HepG2 (cell line): Measurements from ENCODE around the gene MPZ. TPM values are rescaled to one million over a fixed set of nuclear protein-coding genes. Genes with fewer than 3 reads are reported as not detected.
A peak's percentile ranks its signal among the peaks of the same experiment; 100 is the strongest.

Experiments used
- ARNTL ChIP-seq: sonication (generic); formaldehyde crosslinking; IDR thresholded peaks from 2 replicates; pipeline ENCODE4 v1.4.0; 2020; ENCODE audit warnings: mild to moderate bottlenecking, missing genetic modification reagents
- CBX1 ChIP-seq: IDR thresholded peaks from one replicate; pipeline ENCODE4 v1.6.1; 2016; ENCODE audit warnings: antibody characterized with exemption, low read depth
- JUND ChIP-seq: sonication (generic); formaldehyde crosslinking; IDR thresholded peaks from 2 replicates; pipeline ENCODE4 v1.8.0; 2022; ENCODE audit warnings: mild to moderate bottlenecking, missing genetic modification reagents
- KDM1A ChIP-seq: IDR thresholded peaks from 2 replicates; pipeline ENCODE4 v1.6.1; 2016; ENCODE audit warnings: missing compliant biosample characterization
- MZF1 ChIP-seq: sonication (generic); formaldehyde crosslinking; IDR thresholded peaks from 2 replicates; pipeline ENCODE4 v1.8.1; 2023; ENCODE audit warnings: mild to moderate bottlenecking, missing genetic modification reagents, borderline replicate concordance
- NFE2 ChIP-seq: sonication (generic); formaldehyde crosslinking; IDR thresholded peaks from 2 replicates; pipeline ENCODE4 v1.4.0; 2020; ENCODE audit warnings: missing genetic modification reagents
- NFE2L2 ChIP-seq: fragments of 150-350 bp; IDR thresholded peaks from 2 replicates; pipeline ENCODE4 v1.6.1; 2014; ENCODE audit warnings: low read length
- RAD21 ChIP-seq: fragments of 450-650 bp; formaldehyde crosslinking; IDR thresholded peaks from 2 replicates; pipeline ENCODE4 v1.5.0; 2020; ENCODE audit warnings: mild to moderate bottlenecking
- SIX1 ChIP-seq: sonication (generic); formaldehyde crosslinking; IDR thresholded peaks from 2 replicates; pipeline ENCODE4 v1.4.0; 2020; ENCODE audit warnings: missing genetic modification reagents, borderline replicate concordance
- SMAD1 ChIP-seq: sonication (generic); formaldehyde crosslinking; IDR thresholded peaks from 2 replicates; pipeline ENCODE4 v1.4.0; 2020; ENCODE audit warnings: missing genetic modification reagents, low read depth, mild to moderate bottlenecking, borderline replicate concordance
- TOE1 ChIP-seq: sonication (generic); formaldehyde crosslinking; IDR thresholded peaks from 2 replicates; pipeline ENCODE4 v1.4.0; 2020; ENCODE audit warnings: mild to moderate bottlenecking, missing genetic modification reagents
- XBP1 ChIP-seq: sonication (generic); formaldehyde crosslinking; IDR thresholded peaks from 2 replicates; pipeline ENCODE4 v1.5.0; 2020; ENCODE audit warnings: missing genetic modification reagents
- ZBTB42 ChIP-seq: sonication (generic); formaldehyde crosslinking; IDR thresholded peaks from 2 replicates; pipeline ENCODE4 v1.5.0; 2020; ENCODE audit warnings: mild to moderate bottlenecking, missing genetic modification reagents
- ZNF180 ChIP-seq: sonication (generic); formaldehyde crosslinking; IDR thresholded peaks from 2 replicates; pipeline ENCODE4 v1.4.0; 2020; ENCODE audit warnings: low read depth, missing genetic modification reagents, borderline replicate concordance
- ZNF20 ChIP-seq: sonication (generic); formaldehyde crosslinking; IDR thresholded peaks from 2 replicates; pipeline ENCODE4 v1.4.0; 2020; ENCODE audit warnings: mild to moderate bottlenecking, moderate library complexity, missing genetic modification reagents
- ZNF317 ChIP-seq: sonication (generic); formaldehyde crosslinking; IDR thresholded peaks from 2 replicates; pipeline ENCODE4 v1.5.0; 2020; ENCODE audit warnings: mild to moderate bottlenecking, missing genetic modification reagents
- ZNF333 ChIP-seq: sonication (generic); formaldehyde crosslinking; IDR thresholded peaks from 2 replicates; pipeline ENCODE4 v1.4.0; 2020; ENCODE audit warnings: mild to moderate bottlenecking, missing genetic modification reagents, borderline replicate concordance
- ZNF788 ChIP-seq: sonication (generic); formaldehyde crosslinking; IDR thresholded peaks from 2 replicates; pipeline ENCODE4 v1.5.0; 2020; ENCODE audit warnings: mild to moderate bottlenecking, missing genetic modification reagents, borderline replicate concordance
- ZNF841 ChIP-seq: sonication (generic); formaldehyde crosslinking; IDR thresholded peaks from 2 replicates; pipeline ENCODE4 v1.8.1; 2023; ENCODE audit warnings: missing genetic modification reagents, borderline replicate concordance
- ZNF879 ChIP-seq: sonication (generic); formaldehyde crosslinking; IDR thresholded peaks from 2 replicates; pipeline ENCODE4 v1.8.1; 2023; ENCODE audit warnings: missing genetic modification reagents
- polyA plus RNA-seq, 8 experiments: library from polyadenylated mRNA; depleted of rRNA in 3 of 8; stranded (reverse) in 7 of 8; unstranded in 1 of 8; fragments of >200 nt; fragmentation: Illumina TruSeq in 4 of 8; extraction: Trizol in 4 of 8; gene quantifications; 2 replicates each; pipeline versions ENCODE4 v1.2.1 to v1.2.3, GENCODE V29; 2011 to 2016; ENCODE audit warnings: low read depth in 4 of 8, missing spikeins in 1 of 8, mixed read lengths in 1 of 8; ENCODE audit not compliant: insufficient read depth in 1 of 8
- total RNA-seq, 5 experiments: library from RNA; depleted of rRNA; stranded (reverse); fragments of >200 nt; fragmentation: Illumina TruSeq; extraction: Trizol; gene quantifications; 2 replicates each; pipeline ENCODE4 v1.2.3, GENCODE V29; 2016; ENCODE audit warnings: low read depth in 1 of 5
- TF ChIP-seq, protein P1 (sequence below), 2 experiments: sonication (generic) in 1 of 2; formaldehyde crosslinking in 1 of 2; IDR thresholded peaks; 2 replicates each; pipeline versions ENCODE4 v1.5.1 to v1.6.1; 2011 to 2020; ENCODE audit warnings: borderline replicate concordance in 1 of 2, low read depth in 1 of 2, low read length in 1 of 2, mild to moderate bottlenecking in 1 of 2, missing genetic modification reagents in 1 of 2, moderate library complexity in 1 of 2
- TF ChIP-seq, protein P2 (sequence below): IDR thresholded peaks from 2 replicates; pipeline ENCODE4 v1.6.1; 2018; ENCODE audit warnings: missing genetic modification reagents
- TF ChIP-seq, protein P3 (sequence below): sonication (generic); formaldehyde crosslinking; IDR thresholded peaks from 2 replicates; pipeline ENCODE4 v1.5.0; 2020; ENCODE audit warnings: missing genetic modification reagents
- TF ChIP-seq, protein P4 (sequence below): IDR thresholded peaks from 2 replicates; pipeline ENCODE4 v1.6.1; 2016; ENCODE audit warnings: low read depth, borderline replicate concordance
- TF ChIP-seq, protein P5 (sequence below): sonication (generic); formaldehyde crosslinking; IDR thresholded peaks from 2 replicates; pipeline ENCODE4 v1.8.0; 2022; ENCODE audit warnings: missing genetic modification reagents, low read depth, mild to moderate bottlenecking, borderline replicate concordance

The MPZ gene
- total and polyA plus RNA-seq, 2 of the 13 experiments (the other 11 are each of a cell fraction or from before 2014, with no cell fraction given): 18.3 to 24.6 TPM

DNA sequence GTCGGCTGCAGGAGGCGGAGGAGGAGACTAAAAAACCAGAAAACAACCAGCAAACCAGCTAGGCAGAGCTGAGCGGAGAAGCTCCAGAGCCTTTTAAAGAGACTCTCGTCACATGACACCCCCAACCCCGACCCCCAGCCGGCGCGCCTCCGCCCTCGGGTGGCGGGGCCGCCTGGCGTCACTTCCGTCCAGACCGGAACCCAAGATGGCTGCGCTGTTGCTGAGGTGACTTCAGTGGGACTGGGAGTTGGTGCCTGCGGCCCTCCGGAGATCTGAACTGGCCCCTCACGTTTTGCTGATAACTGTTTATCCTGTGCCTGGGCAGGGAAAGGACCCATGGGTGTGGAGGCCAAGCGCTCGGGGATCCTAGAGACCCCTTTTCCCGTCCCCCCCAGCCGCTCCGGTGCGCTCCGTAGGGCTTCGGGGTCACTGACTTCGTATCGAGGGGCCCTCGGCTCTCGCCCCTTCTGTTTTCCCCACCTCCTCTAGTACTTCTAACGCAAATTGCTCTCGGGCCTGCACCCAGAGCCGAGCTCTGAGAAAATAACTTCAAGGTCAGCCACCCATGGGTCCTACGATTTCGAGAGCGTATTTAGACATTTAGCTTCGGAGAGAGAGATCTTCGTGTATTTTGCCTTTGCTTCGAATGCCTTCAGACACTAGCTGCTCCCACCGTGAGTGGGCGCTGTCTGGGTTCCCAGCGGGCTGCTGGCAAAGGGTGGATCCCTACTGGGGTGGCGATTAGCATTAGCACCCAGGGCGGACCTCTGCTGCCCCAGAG lies 4.6 kb upstream of the MPZ start, which contains the start of gene SDHC (continued):
- TF ChIP-seq, protein P1, sequence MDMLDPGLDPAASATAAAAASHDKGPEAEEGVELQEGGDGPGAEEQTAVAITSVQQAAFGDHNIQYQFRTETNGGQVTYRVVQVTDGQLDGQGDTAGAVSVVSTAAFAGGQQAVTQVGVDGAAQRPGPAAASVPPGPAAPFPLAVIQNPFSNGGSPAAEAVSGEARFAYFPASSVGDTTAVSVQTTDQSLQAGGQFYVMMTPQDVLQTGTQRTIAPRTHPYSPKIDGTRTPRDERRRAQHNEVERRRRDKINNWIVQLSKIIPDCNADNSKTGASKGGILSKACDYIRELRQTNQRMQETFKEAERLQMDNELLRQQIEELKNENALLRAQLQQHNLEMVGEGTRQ (IDR thresholded peaks at IDR 0.05; ENCODE audit: low read depth, low read length): peak; percentile 68
- TF ChIP-seq, protein P1 (CRISPR knock-in tag; IDR thresholded peaks at IDR 0.05; ENCODE audit: borderline replicate concordance): peak; percentile 91; the same call in 1 of the 2 replicates
- TF ChIP-seq, protein P2, sequence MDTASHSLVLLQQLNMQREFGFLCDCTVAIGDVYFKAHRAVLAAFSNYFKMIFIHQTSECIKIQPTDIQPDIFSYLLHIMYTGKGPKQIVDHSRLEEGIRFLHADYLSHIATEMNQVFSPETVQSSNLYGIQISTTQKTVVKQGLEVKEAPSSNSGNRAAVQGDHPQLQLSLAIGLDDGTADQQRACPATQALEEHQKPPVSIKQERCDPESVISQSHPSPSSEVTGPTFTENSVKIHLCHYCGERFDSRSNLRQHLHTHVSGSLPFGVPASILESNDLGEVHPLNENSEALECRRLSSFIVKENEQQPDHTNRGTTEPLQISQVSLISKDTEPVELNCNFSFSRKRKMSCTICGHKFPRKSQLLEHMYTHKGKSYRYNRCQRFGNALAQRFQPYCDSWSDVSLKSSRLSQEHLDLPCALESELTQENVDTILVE: no peak; the same call in 1 of the 2 replicates
- no peak for TF ChIP-seq TOE1 (CRISPR knock-in tag)
- TF ChIP-seq, protein P3, sequence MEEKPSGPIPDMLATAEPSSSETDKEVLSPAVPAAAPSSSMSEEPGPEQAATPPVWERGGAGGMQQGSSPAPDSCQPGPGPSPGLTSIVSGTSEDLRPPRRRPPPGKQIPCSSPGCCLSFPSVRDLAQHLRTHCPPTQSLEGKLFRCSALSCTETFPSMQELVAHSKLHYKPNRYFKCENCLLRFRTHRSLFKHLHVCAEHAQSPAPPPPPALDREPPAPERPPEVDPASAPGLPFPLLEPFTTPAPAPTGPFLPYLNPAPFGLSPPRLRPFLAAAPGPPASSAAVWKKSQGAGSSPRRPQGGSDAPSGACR (CRISPR knock-in tag): no peak
- TF ChIP-seq ZNF841 (CRISPR knock-in tag): no peak
- TF ChIP-seq ZNF788 (CRISPR knock-in tag): peak; percentile 40; the same call in 1 of the 2 replicates
- TF ChIP-seq ZBTB42 (CRISPR knock-in tag): 0 out of 2 replicates have a peak, but pooled peaks have one; percentile 74
- TF ChIP-seq ARNTL (CRISPR knock-in tag): no peak
- no peak for TF ChIP-seq XBP1 (CRISPR knock-in tag)
- no peak for TF ChIP-seq RAD21 (CRISPR knock-in tag)
- TF ChIP-seq SMAD1: no peak; the same call in 1 of the 2 replicates
- TF ChIP-seq ZNF20 (CRISPR knock-in tag): peak; percentile 79
- TF ChIP-seq JUND (CRISPR knock-in tag): no peak
- no peak; the same call in none of the 2 replicates for TF ChIP-seq ZNF317 (CRISPR knock-in tag)
- TF ChIP-seq NFE2L2: no peak
- no peak for TF ChIP-seq ZNF180 (CRISPR knock-in tag)
- TF ChIP-seq KDM1A: no peak
- peak; percentile 74 for TF ChIP-seq CBX1
- TF ChIP-seq, protein P4, sequence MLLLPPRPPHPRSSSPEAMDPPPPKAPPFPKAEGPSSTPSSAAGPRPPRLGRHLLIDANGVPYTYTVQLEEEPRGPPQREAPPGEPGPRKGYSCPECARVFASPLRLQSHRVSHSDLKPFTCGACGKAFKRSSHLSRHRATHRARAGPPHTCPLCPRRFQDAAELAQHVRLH: peak; percentile 89; the same call in 1 of the 2 replicates
- TF ChIP-seq MZF1 (CRISPR knock-in tag): no peak
- TF ChIP-seq, protein P5, sequence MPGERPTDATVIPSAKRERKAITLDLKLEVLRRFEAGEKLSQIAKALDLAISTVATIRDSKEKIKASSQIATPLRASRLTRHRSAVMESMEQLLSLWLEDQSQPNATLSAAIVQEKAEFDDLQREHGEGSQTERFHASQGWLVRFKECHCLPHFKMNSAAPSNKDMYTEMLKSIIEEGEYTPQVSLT: no peak
- TF ChIP-seq SIX1 (CRISPR knock-in tag): no peak
- peak; percentile 18; the same call in 1 of the 2 replicates for TF ChIP-seq ZNF333 (CRISPR knock-in tag)
- no peak for TF ChIP-seq ZNF879 (CRISPR knock-in tag)
- TF ChIP-seq NFE2 (CRISPR knock-in tag): no peak
